Gastrocnemius medialis (tissue), 4 donors: ENCODE data around the gene TBXA2R. TPM values are rescaled to one million over a fixed set of nuclear protein-coding genes. Genes with fewer than 3 reads are reported as not detected.

Experiments
- ATAC-seq, 2 donors: fragments of 150-250 bp; one replicate each; pipeline ENCODE4 v1.9.1; 2016
- DNase-seq, 2 donors: peaks; one replicate each; pipeline ENCODE4 v3.0.0-alpha.2; 2019
- H3K27ac ChIP-seq, 4 donors: fragments of 200-600 bp; sonication (generic); 1 replicate in 1 of 4; 2 replicates in 3 of 4; pipeline ENCODE4 v1.5.1; 2016 to 2018; ENCODE audit warnings: mild to moderate bottlenecking in 2 of 4, moderate library complexity in 1 of 4
- H3K27me3 ChIP-seq, 3 donors: fragments of 200-600 bp; sonication (generic) in 2 of 3; 1 replicate in 1 of 3; 2 replicates in 2 of 3; pipeline versions ENCODE4 v1.5.1 to v1.6.0; 2016 to 2019; ENCODE audit warnings: mild to moderate bottlenecking in 1 of 3, moderate library complexity in 1 of 3
- H3K36me3 ChIP-seq, 2 donors: fragments of 200-600 bp; sonication (generic) in 1 of 2; one replicate each; pipeline ENCODE4 v1.5.1; 2017 to 2018
- H3K4me1 ChIP-seq, 2 donors: fragments of 200-600 bp; sonication (generic) in 1 of 2; one replicate each; pipeline ENCODE4 v1.5.1; 2016 to 2017; ENCODE audit warnings: mild to moderate bottlenecking in 2 of 2
- H3K4me3 ChIP-seq, 4 donors: fragments of 200-600 bp; sonication (generic) in 3 of 4; 1 replicate in 1 of 4; 2 replicates in 3 of 4; pipeline ENCODE4 v1.5.1; 2016 to 2019; ENCODE audit warnings: mild to moderate bottlenecking in 2 of 4
- H3K9me3 ChIP-seq, 3 donors: fragments of 200-600 bp; sonication (generic) in 2 of 3; 1 replicate in 1 of 3; 2 replicates in 2 of 3; pipeline ENCODE4 v1.5.1; 2016 to 2019
- POLR2A ChIP-seq, 2 donors: fragments of 450-650 bp; IDR thresholded peaks; one replicate each; pipeline ENCODE4 v1.6.1; 2017; ENCODE audit warnings: antibody characterized with exemption in 2 of 2, mild to moderate bottlenecking in 2 of 2, moderate library complexity in 2 of 2
- in situ Hi-C, 4 donors: fragments of 200-750 bp; cut with MboI; loops; one replicate each; pipeline versions ENCODE4 v1.15.0 to v1.8.0; 2017; ENCODE audit warnings: low sequenced_read_pairs in 4 of 4
- intact Hi-C: fragments of 100-400 bp; cut with DNase I; formaldehyde crosslinking; loops from one replicate; pipeline ENCODE4 v1.15.1; 2023; ENCODE audit warnings: low total_unique reads
- total RNA-seq, 4 donors: library from RNA; depleted of rRNA; stranded (reverse); fragments of >200 nt; gene quantifications; one replicate each; pipeline versions ENCODE4 v1.1.0 to v1.2.3, GENCODE V29; 2016
- TF ChIP-seq, protein P1 (sequence below), 5 experiments: fragments of 450-650 bp in 3 of 5; fragments of 200-600 bp in 2 of 5; sonication (generic) in 2 of 5; IDR thresholded peaks in 4 of 5; conservative IDR thresholded peaks in 1 of 5; 1 replicate in 4 of 5; 2 replicates in 1 of 5; pipeline ENCODE4 v1.5.1; 2016 to 2019; ENCODE audit warnings: antibody characterized with exemption in 5 of 5, mild to moderate bottlenecking in 3 of 5, moderate library complexity in 3 of 5

Gene TBXA2R
- total RNA-seq, 4 donors from 2014 or later: 0.36 to 1.2 (median 0.51) TPM; not detected in 1

GRCh38 chr19:3653081-3653795 is 46.6 kb upstream of the TBXA2R start:
- DNase-seq: no peak
- Histone ChIP-seq H3K27ac (no peak overlapping the region), H3K9me3 (no peaks in the 10 kb centered on the region), H3K36me3 (peaks cover 0 to 48% of the 10 kb centered on the region in 2 donors), H3K4me1 (peaks cover 8 to 9% of the 10 kb centered on the region in 2 donors), H3K4me3 (no peak overlapping the region), H3K27me3 (no peaks in the 10 kb centered on the region)
- no peak for TF ChIP-seq POLR2A (IDR thresholded peaks at IDR 0.05)
- TF ChIP-seq, protein P1, sequence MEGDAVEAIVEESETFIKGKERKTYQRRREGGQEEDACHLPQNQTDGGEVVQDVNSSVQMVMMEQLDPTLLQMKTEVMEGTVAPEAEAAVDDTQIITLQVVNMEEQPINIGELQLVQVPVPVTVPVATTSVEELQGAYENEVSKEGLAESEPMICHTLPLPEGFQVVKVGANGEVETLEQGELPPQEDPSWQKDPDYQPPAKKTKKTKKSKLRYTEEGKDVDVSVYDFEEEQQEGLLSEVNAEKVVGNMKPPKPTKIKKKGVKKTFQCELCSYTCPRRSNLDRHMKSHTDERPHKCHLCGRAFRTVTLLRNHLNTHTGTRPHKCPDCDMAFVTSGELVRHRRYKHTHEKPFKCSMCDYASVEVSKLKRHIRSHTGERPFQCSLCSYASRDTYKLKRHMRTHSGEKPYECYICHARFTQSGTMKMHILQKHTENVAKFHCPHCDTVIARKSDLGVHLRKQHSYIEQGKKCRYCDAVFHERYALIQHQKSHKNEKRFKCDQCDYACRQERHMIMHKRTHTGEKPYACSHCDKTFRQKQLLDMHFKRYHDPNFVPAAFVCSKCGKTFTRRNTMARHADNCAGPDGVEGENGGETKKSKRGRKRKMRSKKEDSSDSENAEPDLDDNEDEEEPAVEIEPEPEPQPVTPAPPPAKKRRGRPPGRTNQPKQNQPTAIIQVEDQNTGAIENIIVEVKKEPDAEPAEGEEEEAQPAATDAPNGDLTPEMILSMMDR (IDR thresholded peaks at IDR 0.05 in 4 of 5, conservative IDR thresholded peaks at IDR 0.05 in 1 of 5): no peak
- intact Hi-C loops: no loop called here
- in situ Hi-C loops: no loop called here
- no peak for ATAC-seq

DNA sequence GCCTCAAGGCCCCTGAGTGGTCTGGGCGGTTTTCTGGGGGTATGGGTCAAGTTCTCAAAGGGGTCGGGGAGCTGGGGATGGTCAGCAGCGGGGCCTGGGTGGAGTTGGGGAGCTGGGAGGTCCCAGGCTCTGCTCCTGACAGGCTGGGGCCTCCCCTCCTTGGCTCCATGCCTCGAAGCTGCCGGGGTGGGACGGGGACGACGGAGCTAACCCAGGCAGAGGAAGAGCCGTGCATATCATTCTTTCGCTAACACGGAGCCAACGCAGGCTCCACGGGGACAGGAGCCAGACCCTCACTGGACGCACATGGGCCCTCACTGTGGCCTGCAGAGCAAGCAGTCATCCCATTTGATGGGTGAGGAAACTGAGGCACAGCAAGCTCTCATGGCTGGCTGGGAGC is 45.7 kb upstream of the TBXA2R start:
- Histone ChIP-seq H3K36me3 (peaks cover 0 to 48% of the 10 kb centered on the region in 2 donors), H3K27me3 (no peaks in the 10 kb centered on the region), H3K4me1 (peaks cover 8 to 9% of the 10 kb centered on the region in 2 donors), H3K4me3 (no peak overlapping the region), H3K27ac (no peak overlapping the region), H3K9me3 (no peaks in the 10 kb centered on the region)
- DNase-seq: no peak
- TF ChIP-seq, protein P1 (IDR thresholded peaks at IDR 0.05 in 4 of 5, conservative IDR thresholded peaks at IDR 0.05 in 1 of 5): no peak
- TF ChIP-seq POLR2A (IDR thresholded peaks at IDR 0.05): no peak
- no peak for ATAC-seq
- intact Hi-C loops (no loop called here), in situ Hi-C loops (no loop called here)

DNA sequence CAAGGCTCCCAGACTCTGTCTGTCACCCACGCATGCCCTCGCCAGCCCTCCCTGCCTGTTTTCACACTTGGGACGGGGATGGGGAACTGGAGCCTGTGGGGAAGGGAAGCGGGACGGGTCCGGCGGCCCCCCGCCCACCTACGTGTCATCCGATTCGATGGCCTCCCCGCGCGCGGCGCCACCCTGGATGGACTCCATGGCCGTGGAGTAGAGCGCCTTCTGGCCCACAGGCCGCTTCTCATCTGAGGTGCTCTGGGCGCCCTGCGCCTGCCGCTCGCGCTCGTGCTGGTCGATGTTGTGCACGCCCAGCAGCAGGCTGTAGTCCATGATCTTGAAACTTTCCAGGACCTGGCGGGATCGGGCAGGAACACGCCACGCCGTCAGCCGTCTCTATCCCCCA is 45.0 kb upstream of the TBXA2R start:
- in situ Hi-C loops: no loop called here
- H3K27me3 ChIP-seq: no peaks in the 10 kb centered on the region

GRCh38 chr19:3649888-3650287 is 43.2 kb upstream of the TBXA2R start:
- Histone ChIP-seq H3K4me1 (peaks cover 8 to 9% of the 10 kb centered on the region in 2 donors), H3K4me3 (no peak overlapping the region), H3K36me3 (peaks cover 0 to 40% of the 10 kb centered on the region in 2 donors), H3K27me3 (no peaks in the 10 kb centered on the region), H3K9me3 (no peaks in the 10 kb centered on the region), H3K27ac (no peak overlapping the region)
- TF ChIP-seq POLR2A (IDR thresholded peaks at IDR 0.05): no peak
- TF ChIP-seq, protein P1 (IDR thresholded peaks at IDR 0.05 in 4 of 5, conservative IDR thresholded peaks at IDR 0.05 in 1 of 5): no peak
- intact Hi-C loops: no loop called here
- ATAC-seq (no peak), DNase-seq (no peak)
- in situ Hi-C loops: no loop called here

More for the DNA sequence above, 45.0 kb upstream of the TBXA2R start:
- DNase-seq (no peak), ATAC-seq (no peak)
- intact Hi-C loops: no loop called here
- Histone ChIP-seq H3K36me3 (peaks cover 0 to 41% of the 10 kb centered on the region in 2 donors), H3K4me1 (peaks cover 8 to 9% of the 10 kb centered on the region in 2 donors), H3K27ac (no peak overlapping the region), H3K9me3 (no peaks in the 10 kb centered on the region), H3K4me3 (no peak overlapping the region)
- TF ChIP-seq POLR2A (IDR thresholded peaks at IDR 0.05): no peak
- TF ChIP-seq, protein P1 (IDR thresholded peaks at IDR 0.05 in 4 of 5, conservative IDR thresholded peaks at IDR 0.05 in 1 of 5): no peak
